Measurements from ENCODE around the gene CENPK. TPM values are rescaled to one million over a fixed set of nuclear protein-coding genes. Genes with fewer than 3 reads are reported as not detected.

The CENPK gene
- total RNA-seq, 4 donors from 2014 or later: 0.77 to 34.6 (median 1.3) TPM; not detected in 1

DNA sequence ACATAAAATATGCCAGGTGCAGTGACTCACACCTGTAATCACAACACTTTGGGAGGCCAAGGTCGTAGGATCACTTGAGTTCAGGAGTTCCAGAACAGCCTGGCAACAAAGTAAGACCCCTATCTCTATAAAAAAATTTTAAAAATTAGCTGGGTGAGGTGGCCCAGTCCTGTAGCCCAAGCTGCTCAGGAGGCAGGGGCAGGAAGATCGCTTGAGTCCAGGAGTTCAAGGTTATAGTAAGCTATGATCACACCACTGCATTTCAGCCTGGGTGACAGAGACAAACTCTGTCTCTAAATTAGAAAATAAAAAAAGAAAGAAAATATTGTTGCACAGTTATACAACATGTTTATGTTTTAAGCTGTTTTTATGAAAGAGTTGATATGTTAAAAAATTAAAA lies 6.8 kb downstream of the CENPK start:
- TF ChIP-seq, protein P1, sequence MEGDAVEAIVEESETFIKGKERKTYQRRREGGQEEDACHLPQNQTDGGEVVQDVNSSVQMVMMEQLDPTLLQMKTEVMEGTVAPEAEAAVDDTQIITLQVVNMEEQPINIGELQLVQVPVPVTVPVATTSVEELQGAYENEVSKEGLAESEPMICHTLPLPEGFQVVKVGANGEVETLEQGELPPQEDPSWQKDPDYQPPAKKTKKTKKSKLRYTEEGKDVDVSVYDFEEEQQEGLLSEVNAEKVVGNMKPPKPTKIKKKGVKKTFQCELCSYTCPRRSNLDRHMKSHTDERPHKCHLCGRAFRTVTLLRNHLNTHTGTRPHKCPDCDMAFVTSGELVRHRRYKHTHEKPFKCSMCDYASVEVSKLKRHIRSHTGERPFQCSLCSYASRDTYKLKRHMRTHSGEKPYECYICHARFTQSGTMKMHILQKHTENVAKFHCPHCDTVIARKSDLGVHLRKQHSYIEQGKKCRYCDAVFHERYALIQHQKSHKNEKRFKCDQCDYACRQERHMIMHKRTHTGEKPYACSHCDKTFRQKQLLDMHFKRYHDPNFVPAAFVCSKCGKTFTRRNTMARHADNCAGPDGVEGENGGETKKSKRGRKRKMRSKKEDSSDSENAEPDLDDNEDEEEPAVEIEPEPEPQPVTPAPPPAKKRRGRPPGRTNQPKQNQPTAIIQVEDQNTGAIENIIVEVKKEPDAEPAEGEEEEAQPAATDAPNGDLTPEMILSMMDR (IDR thresholded peaks at IDR 0.05): no peak
- no peak for TF ChIP-seq POLR2A (IDR thresholded peaks at IDR 0.05)
- Histone ChIP-seq H3K9me3 (no peaks in the 10 kb centered on the region), H3K27ac (no peak overlapping the region), H3K4me1 (no peaks in the 10 kb centered on the region), H3K36me3 (no peaks in the 10 kb centered on the region), H3K27me3 (no peaks in the 10 kb centered on the region), H3K4me3 (no peak overlapping the region)
- no peak for DNase-seq
- intact Hi-C loops (cut with DNase I; ENCODE audit: low total_unique reads): no loop called here

DNA sequence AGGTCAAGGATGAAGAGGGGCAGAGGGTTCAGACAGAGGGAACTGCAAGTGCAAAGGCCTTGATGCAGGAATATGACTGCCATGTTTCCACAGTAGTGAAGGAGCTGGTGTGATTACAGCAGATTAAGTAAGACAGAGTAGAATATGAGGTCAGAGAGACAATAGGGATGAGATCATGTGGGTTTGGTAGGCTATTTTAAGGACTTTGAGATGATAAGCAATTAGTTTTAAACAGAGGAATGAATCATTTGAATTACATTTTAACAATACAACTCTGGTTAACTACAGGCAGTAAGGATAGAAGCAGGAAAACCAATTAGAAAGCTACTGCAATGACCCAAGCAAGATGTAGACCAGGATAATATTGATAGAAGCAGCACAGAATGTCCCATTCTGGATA lies 7.7 kb downstream of the CENPK start:
- Histone ChIP-seq H3K4me3 (no peak overlapping the region), H3K36me3 (no peaks in the 10 kb centered on the region), H3K27me3 (no peaks in the 10 kb centered on the region), H3K9me3 (no peaks in the 10 kb centered on the region), H3K4me1 (no peaks in the 10 kb centered on the region), H3K27ac (no peak overlapping the region)
- TF ChIP-seq, protein P1 (IDR thresholded peaks at IDR 0.05): no peak
- no peak for TF ChIP-seq POLR2A (IDR thresholded peaks at IDR 0.05)
- intact Hi-C loops (cut with DNase I; ENCODE audit: low total_unique reads): no loop called here
- DNase-seq: no peak

GRCh38 chr5:65553941-65554340 lies 9.0 kb downstream of the CENPK start:
- TF ChIP-seq POLR2A (IDR thresholded peaks at IDR 0.05): no peak
- TF ChIP-seq, protein P1 (IDR thresholded peaks at IDR 0.05): no peak
- H3K36me3 ChIP-seq: no peaks in the 10 kb centered on the region
- no peaks in the 10 kb centered on the region for H3K4me1 ChIP-seq
- no peak for DNase-seq
- no peak overlapping the region for H3K4me3 ChIP-seq
- intact Hi-C loops (cut with DNase I; ENCODE audit: low total_unique reads): no loop called here
- H3K27me3 ChIP-seq: no peaks in the 10 kb centered on the region
- no peaks in the 10 kb centered on the region for H3K9me3 ChIP-seq
- no peak overlapping the region for H3K27ac ChIP-seq

- intact Hi-C loops (cut with DNase I; ENCODE audit: low total_unique reads): no loop called here
- H3K4me3 ChIP-seq: no peak overlapping the region
- H3K9me3 ChIP-seq: no peaks in the 10 kb centered on the region
- no peak overlapping the region for H3K27ac ChIP-seq
- no peaks in the 10 kb centered on the region for H3K4me1 ChIP-seq
- DNase-seq: no peak
- TF ChIP-seq, protein P1 (IDR thresholded peaks at IDR 0.05): no peak
- TF ChIP-seq POLR2A (IDR thresholded peaks at IDR 0.05): no peak
- no peaks in the 10 kb centered on the region for H3K36me3 ChIP-seq
- no peaks in the 10 kb centered on the region for H3K27me3 ChIP-seq
Measured at GRCh38 chr5:65548281-65548680, 14.7 kb downstream of the CENPK start.

- Histone ChIP-seq H3K36me3 (no peaks in the 10 kb centered on the region), H3K27ac (no peak overlapping the region), H3K4me3 (no peak overlapping the region), H3K9me3 (no peaks in the 10 kb centered on the region), H3K27me3 (no peaks in the 10 kb centered on the region), H3K4me1 (no peaks in the 10 kb centered on the region)
- TF ChIP-seq, protein P1 (IDR thresholded peaks at IDR 0.05): no peak
- TF ChIP-seq POLR2A (IDR thresholded peaks at IDR 0.05): no peak
- DNase-seq: no peak
- intact Hi-C loops (cut with DNase I; ENCODE audit: low total_unique reads): no loop called here
Measured at GRCh38 chr5:65546141-65546540, 16.8 kb downstream of the CENPK start.

All from uterus (tissue), 4 donors.